ENCODE results near the gene SSX2IP. TPM values are rescaled to one million over a fixed set of nuclear protein-coding genes. Genes with fewer than 3 reads are reported as not detected.
A peak's percentile ranks its signal among the peaks of the same experiment; 100 is the strongest.
"Not testable (repeated sequence)": the region's sequence is repeated elsewhere in the genome, so short reads cannot be mapped to it uniquely, and the experiment has no call there.

SSX2IP gene, protein sequence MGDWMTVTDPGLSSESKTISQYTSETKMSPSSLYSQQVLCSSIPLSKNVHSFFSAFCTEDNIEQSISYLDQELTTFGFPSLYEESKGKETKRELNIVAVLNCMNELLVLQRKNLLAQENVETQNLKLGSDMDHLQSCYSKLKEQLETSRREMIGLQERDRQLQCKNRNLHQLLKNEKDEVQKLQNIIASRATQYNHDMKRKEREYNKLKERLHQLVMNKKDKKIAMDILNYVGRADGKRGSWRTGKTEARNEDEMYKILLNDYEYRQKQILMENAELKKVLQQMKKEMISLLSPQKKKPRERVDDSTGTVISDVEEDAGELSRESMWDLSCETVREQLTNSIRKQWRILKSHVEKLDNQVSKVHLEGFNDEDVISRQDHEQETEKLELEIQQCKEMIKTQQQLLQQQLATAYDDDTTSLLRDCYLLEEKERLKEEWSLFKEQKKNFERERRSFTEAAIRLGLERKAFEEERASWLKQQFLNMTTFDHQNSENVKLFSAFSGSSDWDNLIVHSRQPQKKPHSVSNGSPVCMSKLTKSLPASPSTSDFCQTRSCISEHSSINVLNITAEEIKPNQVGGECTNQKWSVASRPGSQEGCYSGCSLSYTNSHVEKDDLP
- 10 to 100 TPM; 21.3 to 41.4 (median 38.9) TPM for polyA plus RNA-seq (ENCODE audit: insufficient read length in 4 of 4)

DNA sequence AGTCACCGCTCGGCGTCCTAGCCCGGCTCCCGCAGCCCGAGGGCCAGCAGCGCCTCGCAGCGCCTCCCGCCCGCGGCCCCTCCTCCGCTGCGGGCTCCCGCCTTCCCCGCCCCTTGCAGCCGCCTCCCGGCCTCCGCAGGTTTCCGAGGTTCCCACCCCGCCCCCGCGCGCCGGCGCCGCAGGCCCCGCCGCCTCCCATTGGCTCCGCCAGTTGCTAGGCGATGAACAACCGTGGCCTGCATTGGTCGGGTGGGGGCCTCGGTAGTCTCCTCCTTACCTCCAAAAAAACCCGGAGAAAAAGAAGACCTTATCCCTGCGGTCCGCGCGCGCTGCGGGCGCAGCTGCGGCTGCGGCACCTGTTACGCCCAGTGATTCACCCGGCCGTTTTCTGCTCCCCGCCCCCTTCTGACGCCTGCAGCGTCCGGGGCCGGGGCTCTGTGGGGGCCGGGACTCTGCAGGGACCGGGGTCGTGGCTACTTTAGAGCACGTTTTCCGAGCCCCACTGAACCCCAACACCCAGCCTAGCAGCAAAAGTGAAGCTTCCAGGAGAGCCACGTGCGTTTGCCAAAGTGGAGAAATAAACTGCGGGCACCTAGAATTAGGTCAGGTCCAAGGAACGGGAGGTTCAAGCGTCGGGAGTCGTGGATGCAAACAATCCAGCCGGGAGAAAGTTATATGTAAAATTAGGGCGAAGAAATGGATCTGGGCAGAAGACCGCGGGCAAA, at the start of gene SSX2IP:
SSX2IP (minus strand) TSS at position 65 of the 725 bp plus-strand sequence. CDS start 19,242 bp downstream, outside the sequence.
- peak; percentile 91 to 95 (median 93) for DNase-seq (ENCODE audit: low read depth in 4 of 4, low spot score in 3 of 4)

- DNase-seq (ENCODE audit: low read depth in 4 of 4, low spot score in 3 of 4) = no peak
Observed at GRCh38 chr1:84738237-84738636, 48.0 kb upstream of the SSX2IP start.

GRCh38 chr1:84737590-84737989, 47.3 kb upstream of the SSX2IP start:
- DNase-seq (ENCODE audit: low read depth in 4 of 4, low spot score in 3 of 4) = no peak

DNA sequence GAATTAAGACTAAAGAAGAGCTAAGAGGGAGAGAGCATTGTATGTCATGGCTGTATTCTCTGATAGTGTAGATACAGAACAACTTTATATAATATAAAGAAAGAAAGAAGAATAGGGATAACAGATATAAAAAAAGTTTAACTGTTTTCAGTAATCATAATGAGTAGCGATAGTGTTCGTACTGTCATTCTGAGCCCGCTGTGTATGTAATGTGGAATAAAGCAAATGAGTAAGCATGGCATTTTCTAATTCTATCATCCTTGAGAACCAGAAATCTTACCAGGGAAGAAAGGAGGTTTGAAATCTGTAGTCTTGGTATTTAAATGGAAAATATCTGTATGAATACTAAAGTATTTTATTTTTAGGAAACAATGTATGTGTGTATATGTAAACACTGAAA, 46.7 kb upstream of the SSX2IP start:
- DNase-seq (ENCODE audit: low read depth in 4 of 4, low spot score in 3 of 4) = no peak

DNA sequence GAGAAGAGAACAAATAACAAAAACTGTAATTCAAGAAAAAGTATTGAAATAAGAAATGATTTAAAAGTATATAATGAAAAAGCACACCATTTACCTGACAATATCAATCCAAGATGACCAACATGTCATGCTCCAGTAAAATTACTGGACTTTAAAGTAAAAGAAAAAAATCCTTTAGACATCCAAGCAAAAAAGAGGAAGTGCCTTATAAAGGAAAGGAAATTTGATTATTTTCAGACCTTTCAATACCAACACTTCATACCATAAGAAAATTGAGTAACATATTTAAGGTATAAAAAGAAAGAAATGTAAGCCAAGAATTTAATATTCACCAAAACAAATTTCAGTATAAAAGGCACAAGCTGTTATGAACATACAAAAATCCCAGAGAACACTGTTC, 46.2 kb upstream of the SSX2IP start:
- no peak for DNase-seq (ENCODE audit: low read depth in 4 of 4, low spot score in 3 of 4)

GRCh38 chr1:84735483-84735882, 45.2 kb upstream of the SSX2IP start:
- no peak for DNase-seq (ENCODE audit: low read depth in 4 of 4, low spot score in 3 of 4)

GRCh38 chr1:84732520-84732919, 42.3 kb upstream of the SSX2IP start:
- no peak for DNase-seq (ENCODE audit: low read depth in 4 of 4, low spot score in 3 of 4)

DNA sequence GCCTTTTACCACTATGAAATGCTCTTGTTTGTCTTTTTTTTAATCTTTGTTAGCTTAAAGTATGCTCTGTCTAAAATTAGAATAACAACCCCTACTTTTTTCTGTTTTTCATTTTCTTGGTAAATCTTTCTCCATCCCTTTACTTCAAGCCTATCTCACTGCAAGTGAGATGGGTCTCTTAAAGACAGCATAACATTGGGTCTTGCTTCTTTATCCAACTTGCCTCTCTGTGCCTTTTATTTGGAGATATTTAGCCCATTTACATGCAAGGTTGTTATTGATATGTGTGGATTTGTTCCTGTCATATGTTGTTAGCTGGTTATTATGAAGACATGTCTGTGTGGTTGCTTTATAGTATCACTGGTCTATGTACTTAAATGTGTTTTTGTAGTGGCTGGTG, 41.3 kb upstream of the SSX2IP start:
- DNase-seq (ENCODE audit: low read depth in 4 of 4, low spot score in 3 of 4) = no peak

- not testable (repeated sequence) for DNase-seq (ENCODE audit: low read depth in 4 of 4, low spot score in 3 of 4)
Observed at GRCh38 chr1:84727711-84728110, 37.5 kb upstream of the SSX2IP start.

DNA sequence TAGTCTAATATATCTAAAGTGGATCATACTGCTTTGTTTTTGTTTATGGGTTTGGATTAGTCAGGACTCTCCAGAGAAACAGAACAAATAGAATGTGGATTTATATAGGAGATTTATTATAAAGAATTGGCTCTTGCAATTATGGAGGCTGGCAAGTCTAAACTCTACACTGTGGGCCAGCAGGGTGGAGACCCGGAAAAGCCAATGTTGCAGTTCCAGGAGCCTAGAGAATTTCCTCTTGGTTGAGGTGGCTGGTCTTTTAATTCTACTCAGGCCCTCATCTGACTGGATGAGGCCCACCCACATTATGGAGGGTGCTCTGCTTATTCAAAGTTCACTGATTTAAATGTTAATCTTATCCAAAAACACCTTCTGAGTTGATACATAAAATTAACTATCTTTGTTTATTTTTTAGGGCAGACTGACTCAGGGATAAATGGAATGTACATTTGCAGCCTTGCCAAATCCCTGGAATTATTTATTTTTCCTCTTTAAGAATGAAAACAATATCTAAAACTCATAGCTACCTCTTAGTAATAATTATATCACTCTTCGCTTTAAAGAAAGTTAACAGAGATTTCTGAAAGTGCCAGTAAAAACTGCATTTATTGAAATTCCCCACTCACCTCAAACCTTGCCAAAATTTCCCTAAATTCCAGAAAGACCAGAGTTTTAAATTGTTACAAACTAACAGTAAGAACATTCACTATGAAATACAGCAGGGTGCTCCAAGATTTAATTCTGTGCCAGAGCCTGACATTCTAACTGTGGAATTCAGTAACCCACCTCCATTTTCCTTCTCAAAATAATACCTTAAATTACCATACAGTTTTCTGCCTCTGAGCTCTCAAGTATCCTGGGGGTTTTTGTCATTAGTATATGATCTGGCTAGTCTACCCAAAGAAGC, 36.6 kb upstream of the SSX2IP start:
- DNase-seq (ENCODE audit: low read depth in 4 of 4, low spot score in 3 of 4) = no peak

GRCh38 chr1:84724128-84724860, 34.0 kb upstream of the SSX2IP start:
- DNase-seq (ENCODE audit: low read depth in 4 of 4, low spot score in 3 of 4) = no peak

DNA sequence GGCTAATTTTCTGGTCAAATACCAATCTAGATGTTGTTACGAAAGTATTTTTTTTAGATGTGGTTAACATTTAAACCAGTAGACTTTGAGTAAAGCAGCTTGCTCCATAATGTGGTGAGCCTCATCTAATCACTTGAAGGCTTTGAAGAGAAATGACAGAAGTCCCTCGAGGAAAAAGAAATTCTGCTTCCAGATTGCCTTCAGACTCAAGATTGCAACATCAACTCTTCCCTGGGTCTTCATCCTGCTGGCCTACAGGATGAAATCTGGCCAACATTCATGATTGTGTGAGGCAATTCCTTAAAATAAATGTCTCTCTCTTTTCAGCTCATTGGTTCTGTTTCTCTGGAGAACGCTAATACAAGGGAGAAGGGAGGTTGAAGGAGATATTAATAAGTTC, 32.5 kb upstream of the SSX2IP start:
- no peak for DNase-seq (ENCODE audit: low read depth in 4 of 4, low spot score in 3 of 4)

DNA sequence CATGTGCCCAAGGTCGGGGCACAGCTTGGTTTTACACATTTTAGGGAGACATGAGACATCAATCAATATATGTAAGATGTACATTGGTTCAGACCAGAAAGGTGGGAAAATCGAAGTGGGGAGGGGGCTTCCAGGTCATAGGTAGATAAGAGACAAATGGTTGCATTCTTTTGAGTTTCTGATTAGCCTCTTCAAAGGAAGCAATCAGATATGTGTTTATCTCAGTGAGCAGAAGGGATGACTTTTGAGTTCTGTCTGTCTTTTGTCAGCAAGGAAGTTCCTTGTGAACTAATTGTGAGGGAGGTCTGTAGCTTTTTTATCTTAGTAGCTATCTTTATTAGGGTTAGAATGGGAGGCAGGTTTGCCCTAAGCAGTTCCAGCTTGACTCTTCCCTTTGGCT, 31.6 kb upstream of the SSX2IP start:
- not testable (repeated sequence) for DNase-seq (ENCODE audit: low read depth in 4 of 4, low spot score in 3 of 4)

DNA sequence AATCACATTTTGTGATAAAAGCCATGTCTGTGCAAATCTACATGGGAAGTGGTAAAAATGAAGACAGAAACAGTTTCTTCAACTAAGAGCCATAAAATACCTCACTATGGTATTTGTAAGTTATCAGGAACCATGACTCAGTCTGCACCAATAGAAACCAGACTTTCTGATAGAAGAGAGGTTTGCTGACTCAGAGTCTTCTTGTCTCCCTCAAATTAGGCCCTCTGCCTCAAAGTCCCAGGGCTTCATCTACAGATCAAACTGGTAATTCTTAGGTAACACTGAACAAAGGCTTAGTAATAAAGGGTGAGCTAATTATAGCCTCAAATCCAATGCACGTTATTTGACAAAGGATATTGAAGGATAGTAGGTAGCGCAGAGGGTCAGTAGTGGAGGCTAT, 30.9 kb upstream of the SSX2IP start:
- no peak for DNase-seq (ENCODE audit: low read depth in 4 of 4, low spot score in 3 of 4)

DNA sequence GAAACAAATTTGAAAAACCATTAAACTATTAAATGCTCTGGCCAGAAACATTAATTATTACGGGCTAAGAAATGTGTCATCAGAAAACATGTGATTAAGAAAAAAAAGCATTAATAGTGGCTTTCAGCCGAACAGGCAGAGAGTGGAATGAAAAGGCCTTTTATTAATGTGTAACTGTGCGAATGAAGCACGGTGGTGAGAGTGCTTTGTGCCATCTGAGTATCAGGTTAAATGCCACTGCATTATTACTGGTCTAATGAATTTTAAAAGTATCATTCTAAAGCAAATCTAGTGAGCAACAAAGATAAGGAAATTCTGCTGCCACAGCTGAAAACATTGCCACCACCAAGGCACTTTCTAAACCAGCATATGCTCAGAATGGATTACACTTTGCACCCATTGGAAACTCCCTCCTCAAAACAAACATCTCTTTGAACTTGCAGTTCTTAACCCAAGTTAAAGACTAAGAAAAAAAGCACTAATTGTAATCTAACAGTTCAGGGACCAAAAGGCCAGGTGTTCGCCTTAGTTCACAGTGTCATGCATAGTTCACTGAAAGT, 30.0 kb upstream of the SSX2IP start:
- DNase-seq (ENCODE audit: low read depth in 4 of 4, low spot score in 3 of 4) = no peak

- peak in 3 of 4 donors; percentile 44 to 47 (median 47) for DNase-seq (ENCODE audit: low read depth in 4 of 4, low spot score in 3 of 4)
Observed at GRCh38 chr1:84719543-84720217, 29.4 kb upstream of the SSX2IP start.

- DNase-seq (ENCODE audit: low read depth in 4 of 4, low spot score in 3 of 4) = no peak
Observed at GRCh38 chr1:84715342-84716019, 25.2 kb upstream of the SSX2IP start.

DNA sequence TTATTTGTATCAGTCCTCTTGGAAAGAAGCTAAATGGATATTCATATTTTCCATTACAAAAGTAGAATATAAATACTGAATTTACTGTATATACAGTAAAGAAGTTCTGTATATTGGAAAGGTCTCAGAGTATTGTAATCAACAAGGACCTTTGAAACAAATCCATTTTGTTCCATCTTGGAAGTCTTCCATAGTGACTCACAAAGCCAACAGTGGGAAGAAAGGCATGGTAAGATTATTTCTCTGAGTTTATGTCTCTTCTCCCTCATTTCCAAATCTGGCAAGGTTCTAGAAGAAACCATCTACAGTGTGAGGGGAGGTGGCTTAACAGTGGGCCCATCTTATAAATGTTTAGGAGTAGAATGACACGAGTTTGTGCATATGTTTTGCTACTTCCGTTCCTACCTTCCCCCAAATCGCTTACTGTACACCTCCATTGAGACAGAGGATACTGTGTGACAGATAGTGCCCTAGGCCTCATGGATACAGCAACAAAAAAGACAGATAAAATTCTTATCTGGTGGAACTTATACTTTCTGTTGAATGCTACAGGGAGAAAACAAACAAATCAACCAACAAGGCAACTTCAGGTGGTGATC, 22.1 kb upstream of the SSX2IP start:
- DNase-seq (ENCODE audit: low read depth in 4 of 4, low spot score in 3 of 4) = no peak

All from left renal pelvis (tissue), 4 donors.